ENCODE measurements around the gene DSP.

The DSP gene

GRCh38 chr6:7540595-7540994 lies 876 bp upstream of the DSP start:
- DNase-seq: no peak

- no peak for DNase-seq
Observed at GRCh38 chr6:7542065-7542873, 798 bp downstream of the DSP start.

GRCh38 chr6:7542874-7543624 lies 1.6 kb downstream of the DSP start:
- DNase-seq: no peak

- DNase-seq: no peak
Observed at GRCh38 chr6:7543789-7544424, 2.4 kb downstream of the DSP start.

GRCh38 chr6:7544597-7544996 lies 3.1 kb downstream of the DSP start:
- no peak for DNase-seq

GRCh38 chr6:7545316-7546019 lies 4.0 kb downstream of the DSP start:
- DNase-seq: no peak

- no peak for DNase-seq
Observed at GRCh38 chr6:7546020-7546369, 4.5 kb downstream of the DSP start.

GRCh38 chr6:7546383-7546782 lies 4.9 kb downstream of the DSP start:
- DNase-seq: no peak

- DNase-seq: no peak
Observed at GRCh38 chr6:7546896-7547295, 5.4 kb downstream of the DSP start.

GRCh38 chr6:7547315-7547714 lies 5.8 kb downstream of the DSP start:
- DNase-seq: no peak

- no peak for DNase-seq
Observed at GRCh38 chr6:7550433-7550801, 8.9 kb downstream of the DSP start.

GRCh38 chr6:7554533-7555275 lies 13.2 kb downstream of the DSP start:
- DNase-seq: no peak

- DNase-seq: no peak
Observed at GRCh38 chr6:7555671-7556070, 14.2 kb downstream of the DSP start.

GRCh38 chr6:7556394-7557106 lies 15.1 kb downstream of the DSP start:
- DNase-seq: no peak

GRCh38 chr6:7557652-7558051 lies 16.2 kb downstream of the DSP start:
- DNase-seq: no peak

- DNase-seq: no peak
Observed at GRCh38 chr6:7558781-7559180, 17.3 kb downstream of the DSP start.

- no peak for DNase-seq
Observed at GRCh38 chr6:7559196-7559595, 17.7 kb downstream of the DSP start.

GRCh38 chr6:7559651-7560385 lies 18.3 kb downstream of the DSP start:
- no peak for DNase-seq

GRCh38 chr6:7561153-7561964 lies 19.9 kb downstream of the DSP start:
- DNase-seq: no peak

GRCh38 chr6:7562769-7563168 lies 21.3 kb downstream of the DSP start:
- no peak for DNase-seq
